Fibroblast of gingiva (primary cell): ENCODE data around the gene TEX54.
"Not testable (repeated sequence)": the region's sequence is repeated elsewhere in the genome, so short reads cannot be mapped to it uniquely, and the experiment has no call there.

ENCODE experiments used
- DNase-seq: peaks from one replicate; pipeline ENCODE4 v3.0.0-alpha.2; 2011; ENCODE audit warnings: low read depth

Gene TEX54

DNA sequence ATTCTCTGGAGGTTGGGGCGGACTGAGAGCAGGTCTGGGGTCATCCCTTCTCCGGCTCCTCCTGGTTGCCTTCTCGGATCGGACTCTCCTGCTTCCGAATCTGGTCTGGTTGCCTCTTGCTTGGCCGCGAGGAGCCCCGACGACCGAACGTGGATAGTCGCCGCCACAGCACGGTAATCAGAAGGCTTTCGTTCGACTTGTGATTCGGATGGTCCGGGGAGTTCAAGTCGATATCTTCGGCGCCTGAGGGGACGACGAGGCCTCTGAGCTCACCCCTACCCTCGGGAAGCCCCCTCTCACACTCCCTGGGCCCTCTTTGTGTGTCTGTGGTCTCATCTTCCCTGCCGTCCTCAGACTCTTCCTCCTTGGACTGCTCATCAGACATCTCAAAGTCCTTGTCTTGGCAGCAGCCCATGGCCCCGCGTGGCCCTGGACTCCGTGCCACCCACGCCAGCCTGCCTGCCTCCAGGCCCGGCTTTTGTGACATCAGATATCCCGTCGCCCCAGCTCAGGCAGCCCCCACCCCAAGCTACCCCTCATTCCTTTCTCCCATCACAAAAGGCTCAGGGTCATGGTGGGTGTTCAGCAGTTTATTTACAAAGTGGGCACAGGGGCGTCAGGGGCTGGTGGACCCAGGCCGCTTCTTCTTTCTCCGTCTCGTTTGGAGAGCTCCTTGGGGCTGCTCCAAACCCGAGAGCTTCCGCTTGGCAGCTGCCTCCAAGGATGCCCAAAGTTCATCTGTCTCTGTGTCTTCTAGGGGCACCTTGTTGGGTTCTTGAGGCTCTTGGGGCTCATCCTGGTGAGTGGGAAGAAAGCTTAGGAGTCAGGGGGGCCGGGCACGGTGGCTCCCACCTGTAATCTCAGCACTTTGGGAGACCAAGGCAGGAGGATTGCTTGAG lies at the start of gene TEX54:
Gene TEX54, minus strand, starts transcription at position 506 of the 899 bp plus-strand sequence.
- peak; percentile 28 for DNase-seq

GRCh38 chr11:62882431-62882749 lies 49.7 kb upstream of the TEX54 start:
- no peak for DNase-seq

GRCh38 chr11:62881579-62882430 lies 49.2 kb upstream of the TEX54 start:
- peak; percentile 97 for DNase-seq

GRCh38 chr11:62880803-62881578 lies 48.4 kb upstream of the TEX54 start, which contains the start of gene SLC3A2:
TSS of gene SLC3A2 (plus strand) at chr11:62880896. CDS start at chr11:62881024, 128 bp downstream.
- DNase-seq = peak; percentile 87

GRCh38 chr11:62880231-62880802 lies 47.7 kb upstream of the TEX54 start:
- peak; percentile 85 for DNase-seq

GRCh38 chr11:62879235-62879978 lies 46.8 kb upstream of the TEX54 start:
- peak; percentile 77 for DNase-seq

GRCh38 chr11:62876712-62877111 lies 44.1 kb upstream of the TEX54 start:
- no peak for DNase-seq

DNA sequence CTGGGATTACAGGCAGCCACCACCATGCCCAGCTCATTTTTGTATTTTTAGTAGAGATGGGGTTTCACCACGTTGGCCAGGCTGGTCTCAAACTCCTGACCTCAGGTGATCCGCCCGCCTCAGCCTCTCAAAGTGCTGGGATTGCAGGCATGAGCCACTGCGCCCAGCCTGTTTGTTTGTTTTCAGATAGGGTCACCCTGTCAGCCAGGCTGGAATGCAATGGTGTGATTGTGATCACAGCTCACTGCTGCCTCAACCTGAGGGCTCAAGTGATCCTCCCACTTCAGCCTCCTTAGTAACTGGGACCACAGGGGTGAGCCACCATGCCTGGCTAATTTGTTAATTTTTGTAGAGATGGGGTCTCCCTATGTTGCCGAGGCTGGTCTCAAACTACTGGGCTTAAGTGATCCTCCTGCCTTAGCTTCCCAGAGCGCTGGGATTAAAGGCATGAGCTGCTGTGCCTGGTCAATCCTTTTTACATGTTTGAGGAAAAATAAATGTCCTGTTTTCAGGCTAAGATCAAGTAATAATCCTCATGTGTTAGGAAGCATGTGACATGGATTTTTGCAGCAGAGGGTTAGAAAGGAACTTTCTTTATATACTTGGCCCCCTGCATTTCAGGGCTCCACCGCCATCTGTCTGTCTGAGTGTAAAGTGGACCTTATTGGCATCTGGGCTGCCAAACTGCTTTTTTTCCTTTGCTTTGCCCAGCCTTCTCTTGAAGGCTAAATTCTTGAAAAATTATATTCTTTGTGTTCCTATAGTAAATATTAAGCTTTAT lies 43.2 kb upstream of the TEX54 start:
- no peak for DNase-seq

DNA sequence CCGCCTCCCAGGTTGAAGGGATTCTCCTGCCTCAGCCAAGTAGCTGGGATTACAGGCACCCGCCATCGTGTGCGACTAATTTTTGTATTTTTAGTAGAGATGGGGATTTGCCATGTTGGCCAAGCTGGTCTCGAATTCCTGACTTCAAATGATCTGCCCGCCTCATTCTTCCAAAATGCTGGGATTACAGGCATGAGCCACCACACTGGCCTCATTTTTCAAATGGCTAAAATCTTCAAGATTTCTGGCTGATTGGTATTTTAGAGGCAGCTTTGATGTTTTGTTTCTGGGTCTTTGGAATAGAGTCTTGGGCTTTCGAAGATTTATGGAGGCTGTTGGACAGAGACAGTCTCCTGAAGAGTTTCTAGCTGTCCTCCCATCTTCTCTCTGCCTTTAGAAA lies 42.2 kb upstream of the TEX54 start:
- no peak for DNase-seq

GRCh38 chr11:62865635-62866034 lies 33.0 kb upstream of the TEX54 start:
- no peak for DNase-seq

DNA sequence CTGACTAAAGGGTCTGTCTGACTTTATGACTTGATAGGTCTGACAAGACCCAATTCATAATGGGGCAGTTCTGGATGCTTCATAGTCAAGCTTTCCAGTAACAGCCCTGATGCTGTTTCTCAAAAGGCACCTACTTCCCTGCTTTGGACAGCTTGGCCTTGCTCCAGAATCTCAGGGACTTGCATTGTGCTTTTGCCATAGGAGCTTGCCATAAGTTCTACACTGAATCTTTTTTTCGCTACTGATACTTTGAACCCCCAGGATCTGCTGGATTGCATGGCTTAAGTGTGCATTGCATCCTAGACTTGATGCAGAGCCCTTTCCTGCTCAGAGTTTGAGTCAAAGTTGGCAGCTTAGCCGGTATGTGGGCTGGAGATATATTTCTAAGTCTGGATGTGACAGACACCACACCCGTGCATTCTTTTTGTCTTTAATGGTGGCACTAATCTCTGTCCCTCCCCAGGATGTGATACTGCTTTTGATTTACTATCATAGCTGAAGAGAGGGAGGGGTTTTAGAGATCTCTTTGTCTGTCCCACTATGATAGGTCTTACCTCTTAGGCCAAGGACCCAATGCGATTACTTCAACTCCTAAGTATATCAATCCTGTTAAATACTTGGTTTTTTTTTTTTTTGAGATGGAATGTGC lies 31.2 kb upstream of the TEX54 start:
- DNase-seq = no peak

GRCh38 chr11:62861564-62862192 lies 29.0 kb upstream of the TEX54 start:
- not testable (repeated sequence) for DNase-seq

GRCh38 chr11:62860835-62861563 lies 28.4 kb upstream of the TEX54 start:
- no peak for DNase-seq

DNA sequence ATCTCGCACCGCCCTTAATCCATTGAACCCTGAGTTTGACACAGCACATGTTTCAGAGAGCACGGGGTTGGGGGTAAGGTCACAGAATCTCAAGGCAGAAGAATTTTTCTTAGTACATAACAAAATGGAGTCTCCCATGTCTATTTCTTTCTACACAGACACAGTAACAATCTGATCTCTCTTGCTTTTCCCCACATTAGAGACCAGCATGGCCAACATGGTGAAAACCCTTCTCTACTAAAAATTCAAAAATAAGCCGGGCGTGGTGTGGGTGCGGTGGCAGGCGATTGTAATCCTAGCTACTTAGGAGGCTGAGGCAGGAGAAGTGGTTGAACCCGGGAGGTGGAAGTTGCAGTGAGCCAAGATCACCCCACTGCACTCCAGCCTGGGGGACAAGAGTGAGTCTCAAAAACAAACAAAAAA lies 26.7 kb upstream of the TEX54 start:
- not testable (repeated sequence) for DNase-seq

DNA sequence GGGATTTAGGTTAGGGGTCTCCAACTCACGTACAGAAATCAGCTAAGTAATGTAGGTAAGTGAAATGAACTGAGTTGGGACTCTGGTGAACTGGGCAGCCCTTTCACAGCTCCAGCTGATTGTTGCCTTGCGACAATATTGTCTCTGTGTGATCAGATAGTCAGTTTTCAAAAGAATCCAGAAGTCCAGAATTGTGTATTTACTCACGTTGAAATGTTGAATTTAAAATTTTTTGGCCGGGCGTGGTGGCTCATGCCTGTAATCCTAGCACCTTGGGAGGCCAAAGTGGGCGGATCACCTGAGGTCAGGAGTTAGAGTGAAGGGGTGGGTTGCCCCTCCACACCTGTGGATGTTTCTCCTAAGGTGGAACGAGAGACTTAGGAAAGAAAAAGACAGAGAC lies 25.6 kb upstream of the TEX54 start:
- DNase-seq = no peak

DNA sequence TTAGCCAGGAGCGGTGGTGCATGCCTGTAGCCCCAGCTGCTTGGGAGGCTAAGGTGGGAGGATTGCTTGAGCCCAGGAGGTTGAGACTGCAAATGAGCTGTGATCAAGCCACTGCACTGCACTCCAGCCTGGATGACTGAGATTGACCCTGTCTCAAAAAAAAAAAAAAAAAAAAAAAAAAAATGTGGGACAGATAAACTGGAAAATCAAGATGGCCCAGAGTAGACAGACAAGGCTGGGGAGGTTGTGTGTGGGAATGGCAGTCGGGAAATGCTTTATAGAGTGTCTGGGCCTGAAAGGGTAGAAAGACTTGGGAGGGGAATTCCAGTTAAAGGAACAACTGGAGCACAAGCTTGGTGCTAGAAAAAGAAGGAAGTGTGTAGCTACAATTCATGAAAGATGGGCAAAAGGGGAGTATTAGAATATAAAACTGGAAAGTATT lies 24.9 kb upstream of the TEX54 start:
- DNase-seq = no peak

- no peak for DNase-seq
Observed at GRCh38 chr11:62856333-62856895, 23.8 kb upstream of the TEX54 start.
